ENCODE data around the gene ZYX. TPM values are rescaled to one million over a fixed set of nuclear protein-coding genes. Genes with fewer than 3 reads are reported as not detected.

ZYX gene
- total and polyA plus RNA-seq, 2 donors from 2014 or later, result 50.1 to 193 TPM

DNA sequence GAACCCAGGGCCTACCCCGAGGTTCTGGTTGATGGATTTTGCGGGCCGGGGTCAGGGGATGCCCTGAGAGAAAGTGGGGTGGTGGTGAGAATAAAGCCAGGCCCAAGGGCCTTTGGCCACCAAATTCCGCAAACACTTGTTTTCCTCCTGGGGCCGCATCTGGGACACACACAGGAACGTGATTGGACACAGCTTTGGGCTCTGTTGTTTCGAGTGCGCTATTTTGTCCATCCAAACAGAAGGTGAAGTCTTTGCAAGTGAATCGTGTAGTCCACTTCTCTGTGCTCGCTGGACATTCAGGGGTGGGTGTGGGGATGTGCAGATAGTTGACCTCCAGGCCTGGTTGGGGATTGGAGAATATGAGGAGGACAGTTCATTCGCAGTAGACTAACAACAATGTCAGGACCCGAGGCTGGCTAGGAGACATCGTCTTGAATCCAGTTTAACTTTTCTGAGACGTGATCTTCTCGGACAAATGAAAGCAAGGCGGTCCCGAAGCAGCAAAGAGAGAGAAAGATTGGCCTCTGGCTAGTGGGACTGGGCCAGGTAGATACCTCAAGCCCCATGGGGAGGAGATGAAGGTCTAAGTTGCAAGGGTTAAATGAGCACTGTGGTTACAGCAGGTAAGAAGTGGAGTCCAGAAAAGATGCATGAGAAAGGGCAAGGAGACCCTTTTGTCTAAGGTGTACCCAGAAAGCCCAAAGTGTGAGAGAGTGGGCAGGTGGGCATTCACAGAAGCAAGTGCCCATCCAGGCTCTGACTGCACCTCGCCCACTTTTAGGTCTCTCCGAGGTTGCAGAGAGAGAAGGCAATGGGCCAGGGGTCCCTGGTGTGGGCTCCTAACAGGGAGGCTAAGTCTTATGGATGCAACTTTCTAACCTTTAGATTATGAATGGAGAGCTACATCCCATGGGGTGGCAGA lies 17.9 kb upstream of the ZYX start:
- Histone ChIP-seq H3K4me3 (ENCODE audit: low read length in 3 of 3) (no peak overlapping the region), H3K27ac (ENCODE audit: low read depth in 2 of 2, low read length in 2 of 2) (no peak overlapping the region), H3K9me3 (ENCODE audit: control insufficient read depth in 2 of 3, insufficient read depth in 1 of 3, low read length in 3 of 3) (no peaks in the 10 kb centered on the region), H3K36me3 (ENCODE audit: control insufficient read depth in 2 of 3, insufficient read depth in 3 of 3, low read length in 3 of 3) (no peaks in the 10 kb centered on the region), H3K4me1 (ENCODE audit: control insufficient read depth in 2 of 3, insufficient read depth in 2 of 3, low read depth in 1 of 3, low read length in 3 of 3) (peaks cover 0 to 4% (median 0%) of the 10 kb centered on the region in 3 donors), H3K9ac (ENCODE audit: low read length in 3 of 3) (no peak overlapping the region), H3K27me3 (ENCODE audit: control insufficient read depth, insufficient read depth, low read length) (peaks cover 14% of the 10 kb centered on the region)
- intact Hi-C loops (cut with DNase I), result no loop called here
- TF ChIP-seq, protein P1, sequence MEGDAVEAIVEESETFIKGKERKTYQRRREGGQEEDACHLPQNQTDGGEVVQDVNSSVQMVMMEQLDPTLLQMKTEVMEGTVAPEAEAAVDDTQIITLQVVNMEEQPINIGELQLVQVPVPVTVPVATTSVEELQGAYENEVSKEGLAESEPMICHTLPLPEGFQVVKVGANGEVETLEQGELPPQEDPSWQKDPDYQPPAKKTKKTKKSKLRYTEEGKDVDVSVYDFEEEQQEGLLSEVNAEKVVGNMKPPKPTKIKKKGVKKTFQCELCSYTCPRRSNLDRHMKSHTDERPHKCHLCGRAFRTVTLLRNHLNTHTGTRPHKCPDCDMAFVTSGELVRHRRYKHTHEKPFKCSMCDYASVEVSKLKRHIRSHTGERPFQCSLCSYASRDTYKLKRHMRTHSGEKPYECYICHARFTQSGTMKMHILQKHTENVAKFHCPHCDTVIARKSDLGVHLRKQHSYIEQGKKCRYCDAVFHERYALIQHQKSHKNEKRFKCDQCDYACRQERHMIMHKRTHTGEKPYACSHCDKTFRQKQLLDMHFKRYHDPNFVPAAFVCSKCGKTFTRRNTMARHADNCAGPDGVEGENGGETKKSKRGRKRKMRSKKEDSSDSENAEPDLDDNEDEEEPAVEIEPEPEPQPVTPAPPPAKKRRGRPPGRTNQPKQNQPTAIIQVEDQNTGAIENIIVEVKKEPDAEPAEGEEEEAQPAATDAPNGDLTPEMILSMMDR (IDR thresholded peaks at IDR 0.05; ENCODE audit: borderline replicate concordance, extremely low read depth, insufficient read depth), result no peak
- DNase-seq (no peak), FAIRE-seq (no peak)

DNA sequence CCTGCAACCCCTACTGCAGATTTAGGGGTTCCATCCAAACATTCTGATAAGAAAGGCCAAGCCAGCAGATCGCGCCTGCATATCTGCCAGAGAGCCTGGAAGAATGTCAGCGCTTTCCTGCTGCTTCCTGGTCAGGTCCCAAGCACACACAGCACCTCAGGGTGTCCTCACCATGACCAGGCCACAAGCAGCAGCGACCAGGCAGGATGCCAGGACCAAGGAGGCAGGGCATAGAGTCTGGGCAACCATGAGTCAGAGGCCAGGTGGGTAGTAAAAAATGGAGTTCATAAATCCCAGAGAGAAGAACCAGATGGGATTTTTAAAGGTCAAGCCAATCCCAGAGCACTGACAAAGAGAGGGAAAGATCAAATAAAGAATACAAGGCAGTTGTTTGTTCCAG lies 13.2 kb upstream of the ZYX start:
- Histone ChIP-seq H3K4me3 (ENCODE audit: low read length in 3 of 3) (no peak overlapping the region), H3K27ac (ENCODE audit: low read depth in 2 of 2, low read length in 2 of 2) (peak overlapping the region in 1 of 2 donors; percentile 4), H3K9me3 (ENCODE audit: control insufficient read depth in 2 of 3, insufficient read depth in 1 of 3, low read length in 3 of 3) (no peaks in the 10 kb centered on the region), H3K9ac (ENCODE audit: low read length in 3 of 3) (no peak overlapping the region), H3K4me1 (ENCODE audit: control insufficient read depth in 2 of 3, insufficient read depth in 2 of 3, low read depth in 1 of 3, low read length in 3 of 3) (peaks cover 0 to 5% (median 0%) of the 10 kb centered on the region in 3 donors), H3K27me3 (ENCODE audit: control insufficient read depth, insufficient read depth, low read length) (peaks cover 11% of the 10 kb centered on the region), H3K36me3 (ENCODE audit: control insufficient read depth in 2 of 3, insufficient read depth in 3 of 3, low read length in 3 of 3) (no peaks in the 10 kb centered on the region)
- intact Hi-C loops (cut with DNase I), result no loop called here
- DNase-seq (peak in 2 of 5 donors; percentile 16 to 89), FAIRE-seq (no peak)
- TF ChIP-seq, protein P1 (IDR thresholded peaks at IDR 0.05; ENCODE audit: borderline replicate concordance, extremely low read depth, insufficient read depth), result no peak

DNA sequence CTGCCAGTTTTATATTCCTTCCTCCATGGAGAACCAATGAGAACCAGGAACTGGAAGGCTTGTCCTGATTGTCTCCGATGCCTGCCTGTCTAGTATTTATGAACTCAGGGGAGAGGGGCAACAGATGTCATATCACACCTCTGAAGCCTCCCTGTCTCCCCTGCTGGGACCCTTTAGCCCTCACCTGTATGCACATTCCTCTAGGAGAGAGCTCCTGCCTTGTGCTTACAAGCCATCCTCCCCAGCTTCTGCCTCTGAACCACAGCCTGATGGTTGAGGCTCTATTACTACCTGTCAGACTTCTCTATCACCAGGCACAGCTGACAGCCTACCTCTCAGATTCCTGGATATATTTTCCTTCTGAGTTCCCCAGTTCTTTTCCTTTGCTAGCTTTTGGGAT lies 12.8 kb upstream of the ZYX start:
- no peak overlapping the region for H3K9ac ChIP-seq (ENCODE audit: low read length in 3 of 3)
- peak overlapping the region in 1 of 2 donors; percentile 4 for H3K27ac ChIP-seq (ENCODE audit: low read depth in 2 of 2, low read length in 2 of 2)
- no peak overlapping the region for H3K4me3 ChIP-seq (ENCODE audit: low read length in 3 of 3)
- H3K4me1 ChIP-seq (ENCODE audit: control insufficient read depth in 2 of 3, insufficient read depth in 2 of 3, low read depth in 1 of 3, low read length in 3 of 3), result peaks cover 0 to 5% (median 0%) of the 10 kb centered on the region in 3 donors
- FAIRE-seq (no peak), DNase-seq (peak in 2 of 5 donors; percentile 12 to 18)
- TF ChIP-seq, protein P1 (IDR thresholded peaks at IDR 0.05; ENCODE audit: borderline replicate concordance, extremely low read depth, insufficient read depth), result no peak
- H3K36me3 ChIP-seq (ENCODE audit: control insufficient read depth in 2 of 3, insufficient read depth in 3 of 3, low read length in 3 of 3), result no peaks in the 10 kb centered on the region
- intact Hi-C loops (cut with DNase I), result no loop called here
- H3K27me3 ChIP-seq (ENCODE audit: control insufficient read depth, insufficient read depth, low read length), result peaks cover 6% of the 10 kb centered on the region
- H3K9me3 ChIP-seq (ENCODE audit: control insufficient read depth in 2 of 3, insufficient read depth in 1 of 3, low read length in 3 of 3), result no peaks in the 10 kb centered on the region

All from kidney (tissue), 14 donors.